Hepatocyte (in vitro differentiated cells): ENCODE results near the gene KRT10.

Experiments used
- CTCF ChIP-seq: fragments of 200-600 bp; sonication (generic); IDR thresholded peaks from 2 replicates; pipeline ENCODE4 v1.5.1; 2016; ENCODE audit warnings: antibody characterized with exemption, mild to moderate bottlenecking; ENCODE audit not compliant: poor library complexity
- EZH2 ChIP-seq: fragments of 200-600 bp; sonication (generic); IDR thresholded peaks from 2 replicates; pipeline ENCODE4 v1.6.1; 2016; ENCODE audit warnings: antibody characterized with exemption, mild to moderate bottlenecking, borderline replicate concordance

GRCh38 chr17:40794466-40794865 is 27.9 kb downstream of the KRT10 start:
- no peak for TF ChIP-seq CTCF
- no peak for TF ChIP-seq EZH2
